ENCODE data around the gene KCMF1. TPM values are rescaled to one million over a fixed set of nuclear protein-coding genes. Genes with fewer than 3 reads are reported as not detected.

The KCMF1 gene
- total and polyA plus RNA-seq, 7 donors: 35.7 to 73.1 (median 44.6) TPM

DNA sequence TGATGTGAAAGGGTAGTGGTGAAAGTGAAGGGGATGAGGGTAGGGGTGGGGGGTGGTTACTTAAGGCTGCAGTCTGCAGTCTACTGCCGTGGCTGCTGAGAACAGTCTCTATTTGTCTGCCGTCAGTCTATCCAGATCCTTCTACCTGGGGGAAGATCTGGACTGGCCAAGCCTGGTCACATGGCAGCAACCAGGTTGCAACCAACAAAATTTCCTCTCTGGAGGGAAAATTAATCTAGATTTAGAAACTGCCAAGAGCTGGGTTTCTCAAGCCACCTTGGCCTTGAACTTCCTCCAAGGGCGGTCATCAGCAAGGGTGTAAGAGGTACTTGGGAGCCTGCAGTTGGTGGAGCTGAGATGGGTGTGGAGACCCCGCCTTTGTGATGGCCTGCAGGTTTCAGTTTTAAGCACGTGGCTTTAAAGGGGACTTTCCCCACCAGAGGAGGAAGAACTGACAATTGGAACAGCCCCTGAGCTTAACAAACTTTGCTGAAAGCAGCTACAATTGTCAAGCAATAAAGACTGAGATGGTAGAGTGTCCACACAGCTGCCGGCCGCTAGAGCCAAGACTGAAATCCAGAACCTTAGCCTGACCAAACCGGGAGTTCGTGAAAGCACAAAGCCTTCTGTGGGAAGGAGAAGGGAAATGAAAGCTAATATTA is 31.4 kb upstream of the KCMF1 start:
- no peaks in the 10 kb centered on the region for H3K27me3 ChIP-seq
- no peaks in the 10 kb centered on the region for H3K9me3 ChIP-seq
- TF ChIP-seq POLR2A (IDR thresholded peaks at IDR 0.05): no peak
- no peak for TF ChIP-seq POLR2AphosphoS5 (IDR thresholded peaks at IDR 0.05)
- no peak for TF ChIP-seq EP300 (IDR thresholded peaks at IDR 0.05)
- TF ChIP-seq, protein P1, sequence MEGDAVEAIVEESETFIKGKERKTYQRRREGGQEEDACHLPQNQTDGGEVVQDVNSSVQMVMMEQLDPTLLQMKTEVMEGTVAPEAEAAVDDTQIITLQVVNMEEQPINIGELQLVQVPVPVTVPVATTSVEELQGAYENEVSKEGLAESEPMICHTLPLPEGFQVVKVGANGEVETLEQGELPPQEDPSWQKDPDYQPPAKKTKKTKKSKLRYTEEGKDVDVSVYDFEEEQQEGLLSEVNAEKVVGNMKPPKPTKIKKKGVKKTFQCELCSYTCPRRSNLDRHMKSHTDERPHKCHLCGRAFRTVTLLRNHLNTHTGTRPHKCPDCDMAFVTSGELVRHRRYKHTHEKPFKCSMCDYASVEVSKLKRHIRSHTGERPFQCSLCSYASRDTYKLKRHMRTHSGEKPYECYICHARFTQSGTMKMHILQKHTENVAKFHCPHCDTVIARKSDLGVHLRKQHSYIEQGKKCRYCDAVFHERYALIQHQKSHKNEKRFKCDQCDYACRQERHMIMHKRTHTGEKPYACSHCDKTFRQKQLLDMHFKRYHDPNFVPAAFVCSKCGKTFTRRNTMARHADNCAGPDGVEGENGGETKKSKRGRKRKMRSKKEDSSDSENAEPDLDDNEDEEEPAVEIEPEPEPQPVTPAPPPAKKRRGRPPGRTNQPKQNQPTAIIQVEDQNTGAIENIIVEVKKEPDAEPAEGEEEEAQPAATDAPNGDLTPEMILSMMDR (IDR thresholded peaks at IDR 0.05): no peak
- intact Hi-C loops (cut with DNase I): no loop called here
- H3K4me3 ChIP-seq: no peak overlapping the region
- no peak overlapping the region for H3K27ac ChIP-seq
- DNase-seq: peak; percentile 41
- 20 to 30% methylated on average over 9 of the region's 9 CpGs for WGBS, 2 donors
- no peaks in the 10 kb centered on the region for H3K4me1 ChIP-seq
- H3K36me3 ChIP-seq: no peaks in the 10 kb centered on the region

DNA sequence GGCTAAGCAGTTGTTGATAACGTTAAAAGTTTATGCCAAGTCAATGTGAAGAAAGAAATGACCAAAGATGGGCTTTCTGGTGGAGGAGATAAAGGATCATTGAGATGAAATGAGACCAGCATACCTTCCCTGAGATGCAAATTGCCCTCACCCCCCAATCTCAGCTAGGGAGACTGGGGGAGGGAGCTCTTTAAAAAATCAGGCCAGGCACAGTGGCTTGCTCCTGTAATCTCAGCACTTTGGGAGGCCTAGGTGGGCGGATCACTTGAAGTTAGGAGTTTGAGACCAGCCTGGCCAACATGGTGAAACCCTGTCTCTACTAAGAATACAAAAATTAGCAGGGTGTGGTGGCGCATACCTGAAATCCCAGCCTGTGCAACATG is 30.9 kb upstream of the KCMF1 start:
- intact Hi-C loops (cut with DNase I): no loop called here
- Histone ChIP-seq H3K4me1 (no peaks in the 10 kb centered on the region), H3K4me3 (no peak overlapping the region), H3K27ac (no peak overlapping the region), H3K9me3 (no peaks in the 10 kb centered on the region), H3K27me3 (no peaks in the 10 kb centered on the region), H3K36me3 (no peaks in the 10 kb centered on the region)
- WGBS, 2 donors: 71 to 78% methylated on average over 3 of the region's 3 CpGs
- TF ChIP-seq, protein P1 (IDR thresholded peaks at IDR 0.05): no peak
- TF ChIP-seq EP300 (IDR thresholded peaks at IDR 0.05): no peak
- TF ChIP-seq POLR2AphosphoS5 (IDR thresholded peaks at IDR 0.05): no peak
- no peak for TF ChIP-seq POLR2A (IDR thresholded peaks at IDR 0.05)
- no peak for DNase-seq

DNA sequence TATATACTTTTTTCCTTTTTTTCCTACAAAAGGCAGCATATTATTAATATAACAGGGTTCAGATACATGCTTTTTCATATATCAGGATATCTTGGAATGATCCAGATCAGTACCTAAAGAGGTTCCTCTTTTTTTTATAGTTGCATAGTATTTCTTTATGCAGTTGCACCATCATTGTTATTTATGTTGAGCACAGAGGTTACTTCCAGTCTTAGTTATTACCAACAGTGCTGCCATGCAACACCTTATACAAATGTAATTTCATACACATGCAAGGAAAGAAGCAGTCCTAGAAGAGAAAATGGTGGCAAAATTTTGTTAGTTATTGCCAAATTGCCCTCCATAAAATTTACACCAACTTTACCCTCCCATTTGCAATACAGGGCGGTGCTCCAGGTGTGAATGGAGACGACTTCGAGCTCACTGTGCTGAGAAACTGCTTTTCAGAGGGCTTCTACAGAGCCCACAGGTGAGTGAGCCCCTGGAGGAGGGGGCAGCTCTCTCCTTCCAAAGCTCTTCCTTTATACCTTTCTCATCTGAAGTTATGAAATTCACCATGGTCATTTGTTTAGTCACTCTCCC is 30.0 kb upstream of the KCMF1 start:
- TF ChIP-seq POLR2A (IDR thresholded peaks at IDR 0.05): no peak
- TF ChIP-seq EP300 (IDR thresholded peaks at IDR 0.05): no peak
- TF ChIP-seq, protein P1 (IDR thresholded peaks at IDR 0.05): no peak
- no peaks in the 10 kb centered on the region for H3K27me3 ChIP-seq
- DNase-seq: no peak
- H3K9me3 ChIP-seq: no peaks in the 10 kb centered on the region
- H3K4me1 ChIP-seq: no peaks in the 10 kb centered on the region
- no peak overlapping the region for H3K4me3 ChIP-seq
- WGBS, 2 donors: 14 to 58% methylated on average over 3 of the region's 3 CpGs
- no peaks in the 10 kb centered on the region for H3K36me3 ChIP-seq
- intact Hi-C loops (cut with DNase I): no loop called here
- H3K27ac ChIP-seq: no peak overlapping the region

DNA sequence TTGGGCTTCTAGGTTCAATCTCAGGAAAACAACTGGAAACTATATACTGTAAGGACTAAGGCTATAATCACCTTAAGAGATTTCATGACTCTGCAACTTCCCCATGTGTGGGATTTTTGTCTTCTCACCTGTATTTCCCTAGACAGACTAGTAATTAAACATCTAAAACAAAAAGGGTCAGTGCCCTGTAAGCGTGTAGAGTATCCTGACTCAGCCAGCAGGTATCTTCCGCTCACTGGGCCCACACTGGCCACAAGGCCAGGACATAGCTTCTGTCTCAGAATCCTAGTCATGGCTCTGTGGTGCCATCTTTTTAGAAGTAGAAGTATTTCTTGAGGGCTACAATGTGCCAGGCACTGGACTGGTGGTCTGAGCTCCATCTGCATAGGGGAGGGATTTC is 28.8 kb upstream of the KCMF1 start:
- intact Hi-C loops (cut with DNase I): no loop called here
- no peak for DNase-seq
- TF ChIP-seq EP300 (IDR thresholded peaks at IDR 0.05) (no peak), POLR2AphosphoS5 (IDR thresholded peaks at IDR 0.05) (no peak), POLR2A (IDR thresholded peaks at IDR 0.05) (no peak)
- TF ChIP-seq, protein P1 (IDR thresholded peaks at IDR 0.05): no peak
- Histone ChIP-seq H3K36me3 (no peaks in the 10 kb centered on the region), H3K4me1 (no peaks in the 10 kb centered on the region), H3K27ac (no peak overlapping the region), H3K27me3 (no peaks in the 10 kb centered on the region), H3K9me3 (no peaks in the 10 kb centered on the region), H3K4me3 (no peak overlapping the region)
- 96% methylated on average over 2 of the region's 2 CpGs for WGBS, 2 donors

All from sigmoid colon (tissue), 7 donors.